Activated T-helper 2 cell treated with anti-CD3 and anti-CD28 coated beads, Interferon-gamma antibody, Interleukin-2, Interleukin-4, amounts not matched to agents 10 μg/mL and 5 μg/mL and 100 μg/mL, durations not matched to agents 14 hours and 24 hours and 36 hours (primary cell): ENCODE measurements around the gene STAG2. TPM values are rescaled to one million over a fixed set of nuclear protein-coding genes. Genes with fewer than 3 reads are reported as not detected.

ENCODE experiments used
- total RNA-seq: library from RNA; stranded (reverse); gene quantifications from 2 replicates; pipeline ENCODE4 v1.2.3, GENCODE V29; 2022

The STAG2 gene
- total RNA-seq, 1 donor from 2014 or later: 105 TPM

Other genes with a start within 250 kb of the STAG2 start
- gene THOC2, start 228.7 kb upstream of the STAG2 start, total RNA-seq: 101 and 107 TPM in 2 replicates
- gene XIAP, start 101.7 kb upstream of the STAG2 start, total RNA-seq: 32.7 and 33.4 TPM in 2 replicates